NCI-H748 (cell line): ENCODE results near the gene TXNRD2.

Experiments used
- DNase-seq: peaks from one replicate; lab custom pipeline; 2025; ENCODE audit not compliant: unreplicated experiment; lab: John Stamatoyannopoulos, UW

Gene TXNRD2

DNA sequence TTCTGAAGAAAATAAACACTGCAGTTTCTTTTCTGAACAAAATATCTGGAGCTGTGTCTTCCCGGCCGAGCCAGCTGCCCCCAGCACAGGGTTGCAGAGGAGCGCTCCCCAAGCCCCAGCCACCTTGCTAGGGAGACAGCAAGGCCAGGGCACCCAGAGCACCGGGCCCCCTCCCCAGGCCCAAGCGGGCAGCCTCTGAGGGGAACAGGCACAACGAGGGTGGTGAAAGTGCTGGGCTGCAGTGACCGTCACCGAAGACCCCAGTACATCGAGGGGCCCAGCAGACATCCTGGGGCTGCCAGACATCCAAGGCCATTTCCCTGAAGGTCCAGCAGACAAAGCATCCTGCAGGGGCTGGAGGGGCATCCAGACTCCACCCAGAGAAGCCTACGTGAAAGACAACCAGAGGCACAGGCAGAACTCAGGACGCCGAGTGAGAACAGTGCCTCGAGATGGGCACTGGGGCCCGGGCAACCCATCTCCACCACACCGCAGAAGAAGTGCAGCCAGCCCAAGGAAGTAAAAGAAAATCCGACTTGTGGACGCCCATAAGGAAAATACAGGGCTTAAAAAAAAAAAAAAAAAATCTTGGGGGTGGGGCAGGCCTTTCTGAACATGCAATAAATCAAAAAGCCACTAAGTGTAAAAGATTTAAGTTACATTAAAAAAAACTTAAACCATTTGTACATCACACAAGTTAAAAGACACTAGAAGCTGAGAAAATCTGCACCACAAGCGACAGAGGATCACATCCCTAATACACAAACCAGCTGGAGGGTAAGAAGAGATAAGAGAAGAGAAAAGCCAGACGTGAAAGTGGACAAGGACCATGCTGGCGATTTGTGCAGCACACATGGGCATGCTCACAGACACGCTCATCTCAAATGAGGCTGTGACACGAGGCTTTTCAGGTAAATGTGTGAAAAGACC is 36.0 kb downstream of the TXNRD2 start:
- no peak for DNase-seq

DNA sequence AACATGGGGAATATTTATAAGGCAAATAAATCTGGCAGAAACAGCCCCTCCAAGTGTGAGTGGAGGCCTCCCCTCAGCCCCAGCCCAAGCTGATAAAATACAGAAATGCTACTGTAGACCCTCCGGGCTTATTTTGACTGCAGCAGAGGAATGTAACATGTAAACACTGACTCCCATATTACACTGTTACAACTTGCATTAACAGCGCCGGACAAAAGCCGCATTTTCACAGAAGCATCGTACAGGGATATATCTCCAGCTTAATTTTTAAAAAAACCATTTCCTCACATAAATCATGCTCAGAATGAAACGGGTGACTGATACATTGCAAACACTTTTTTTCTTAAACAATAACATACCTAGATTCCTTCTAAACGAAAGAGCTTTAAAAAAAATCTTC is 36.7 kb downstream of the TXNRD2 start:
- DNase-seq: no peak

DNA sequence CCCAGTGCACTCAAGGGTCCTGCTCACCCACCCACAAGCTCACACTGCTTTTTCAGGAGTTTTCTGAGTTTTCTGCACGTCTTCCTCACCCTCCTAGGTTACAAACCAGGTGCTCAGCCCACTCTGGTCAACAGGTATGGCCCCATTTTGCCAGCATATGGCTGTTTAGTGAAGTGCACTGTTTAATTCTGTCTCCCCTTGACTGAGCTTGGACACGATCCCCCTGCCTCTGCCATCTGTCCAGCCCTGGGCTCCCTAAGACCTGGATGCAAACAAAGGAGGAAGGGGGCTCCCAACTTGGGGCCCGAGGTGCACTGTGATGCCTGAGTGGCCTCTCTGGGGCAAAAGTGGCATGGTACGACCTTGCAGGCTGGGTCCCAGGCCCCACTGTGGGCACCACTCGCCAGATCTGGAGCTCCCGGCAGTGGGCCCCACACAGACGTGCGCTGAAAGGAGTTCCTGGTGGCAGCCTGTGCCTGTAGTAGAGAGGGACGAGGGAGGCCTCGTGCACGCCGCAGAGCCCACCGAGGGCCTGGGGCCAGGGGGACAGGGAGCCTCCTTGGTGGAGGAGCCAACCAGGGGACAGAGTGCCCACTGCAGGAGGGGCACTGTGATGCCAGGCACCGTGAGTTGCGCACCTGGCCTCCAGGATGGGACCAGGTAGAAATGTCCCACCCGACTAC is 37.3 kb downstream of the TXNRD2 start:
- no peak for DNase-seq

DNA sequence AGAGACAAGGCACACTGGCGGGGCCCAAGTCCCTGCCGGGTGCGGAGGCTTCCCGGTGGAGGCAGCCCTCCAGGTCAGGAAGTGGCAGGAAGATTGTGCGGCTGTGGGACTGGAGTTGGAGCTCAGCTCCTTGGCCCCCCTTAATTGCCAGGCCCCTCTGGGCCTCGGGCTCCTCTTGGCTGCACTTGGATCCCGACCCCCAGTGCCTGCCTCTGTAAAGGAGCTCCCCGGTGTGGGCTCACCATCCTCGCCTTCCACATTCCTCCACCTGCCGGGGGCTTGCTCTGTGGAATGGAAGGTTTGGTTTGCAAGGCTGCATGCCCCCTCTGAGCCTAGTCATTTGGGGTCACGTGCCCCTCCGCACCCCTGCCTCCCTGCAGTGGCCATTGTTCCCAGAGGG is 38.1 kb downstream of the TXNRD2 start:
- no peak for DNase-seq

DNA sequence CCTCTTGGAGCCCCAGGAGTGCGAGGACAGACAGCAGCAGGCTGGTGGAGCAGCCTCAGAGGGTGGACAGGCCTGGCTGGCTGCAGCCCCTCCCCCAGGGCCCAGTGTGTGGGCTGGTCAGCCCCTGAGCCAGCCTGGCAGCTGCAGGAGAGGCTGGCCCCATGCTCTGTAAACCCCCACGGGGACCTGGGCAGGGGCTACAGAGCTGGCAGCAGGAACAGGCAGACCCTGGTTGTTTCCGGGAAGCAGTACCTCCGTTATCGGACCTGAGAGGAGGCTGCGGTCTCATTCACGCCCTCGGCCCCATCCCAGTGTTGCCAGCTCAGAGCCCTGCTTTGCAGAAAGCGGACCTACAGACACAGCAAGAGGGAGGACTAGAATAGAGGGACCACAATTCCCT is 38.6 kb downstream of the TXNRD2 start:
- no peak for DNase-seq

DNA sequence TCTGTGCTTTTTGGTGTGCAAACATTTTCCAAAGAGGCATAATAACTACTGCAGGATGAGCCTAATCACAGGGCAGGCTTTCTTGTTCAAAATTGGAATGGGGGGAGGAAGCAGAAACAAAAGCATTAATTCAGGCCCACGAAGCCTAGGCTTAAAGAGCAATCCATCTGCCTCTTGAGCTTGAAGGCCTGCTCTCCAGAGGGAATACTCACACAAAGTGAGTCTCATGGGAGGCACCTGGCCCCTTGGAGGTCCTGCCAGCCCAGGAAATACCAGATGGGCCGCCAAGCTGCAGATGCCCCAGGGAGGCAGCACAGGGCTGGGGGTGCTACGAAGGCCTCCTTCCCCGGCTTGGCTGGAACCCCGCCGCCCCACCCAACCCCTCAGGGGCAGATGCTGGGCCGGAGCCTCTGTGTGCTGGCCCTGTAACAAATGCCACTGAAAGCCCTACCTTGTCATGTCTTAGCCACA is 39.3 kb downstream of the TXNRD2 start:
- DNase-seq: peak; percentile 18

DNA sequence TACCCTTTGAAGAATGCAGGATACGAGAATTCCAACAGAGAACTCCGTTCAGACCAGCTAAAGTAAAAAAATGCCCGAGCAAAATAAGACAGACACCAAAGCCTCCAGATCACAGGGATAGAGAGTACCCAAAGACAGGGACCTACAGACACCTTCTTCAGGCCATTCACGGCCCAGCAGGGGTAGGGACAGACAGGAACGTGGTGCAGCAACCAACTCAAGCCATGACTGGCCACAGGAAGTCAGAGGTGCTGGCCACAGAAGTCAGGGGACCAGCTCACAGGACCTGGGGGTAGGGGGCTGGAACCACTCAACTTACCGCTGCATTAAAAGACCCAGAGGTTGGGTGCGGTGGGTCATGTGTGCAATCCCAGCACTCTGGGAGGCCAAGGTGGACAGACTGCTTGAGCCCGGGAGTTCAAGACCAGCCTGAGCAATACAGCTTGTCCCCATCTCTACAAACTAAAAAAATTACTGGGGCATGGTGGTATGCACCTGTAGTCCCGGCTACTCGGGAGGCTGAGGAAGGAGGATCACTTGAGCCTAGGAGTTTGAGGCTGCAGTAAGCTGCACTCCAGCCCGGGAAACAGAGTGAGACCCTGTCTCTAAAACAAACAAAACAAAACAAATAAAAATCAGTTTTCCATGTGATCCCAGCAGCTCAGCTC is 39.9 kb downstream of the TXNRD2 start:
- no peak for DNase-seq

DNA sequence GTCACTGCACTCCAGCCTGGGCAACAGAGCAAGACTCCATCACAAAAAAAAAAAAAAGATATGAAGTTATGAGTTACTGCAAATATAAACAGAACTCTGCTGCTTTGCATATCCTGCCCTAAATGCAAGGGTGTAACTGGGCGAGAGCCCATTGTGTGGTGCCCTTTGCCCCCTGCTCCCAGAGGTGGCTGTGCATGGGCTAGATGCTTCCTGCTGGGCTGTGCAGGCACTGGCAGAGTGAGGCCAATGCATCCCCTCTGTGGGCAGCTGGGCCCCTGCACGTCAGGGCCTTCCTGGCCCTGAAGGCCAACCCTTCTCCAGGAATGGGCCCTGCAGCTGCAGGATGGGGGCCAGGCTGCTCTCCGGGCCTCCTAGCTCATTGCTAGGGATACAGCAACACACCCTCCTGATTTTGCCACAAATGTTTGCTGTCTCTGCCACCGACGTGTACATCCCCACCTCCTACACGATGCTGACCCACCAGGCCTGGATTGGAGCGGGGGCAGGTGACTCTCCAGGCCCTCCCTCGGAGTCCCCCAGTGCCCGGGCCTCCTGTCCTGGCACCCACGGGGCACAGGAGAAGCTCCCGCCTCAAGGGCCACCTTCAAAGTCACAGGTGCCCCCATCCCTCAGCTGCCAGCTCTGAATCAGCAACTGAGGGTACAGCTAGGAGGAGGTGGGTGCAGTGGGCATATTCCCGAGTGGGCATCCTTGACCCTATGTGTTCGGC is 40.7 kb downstream of the TXNRD2 start:
- no peak for DNase-seq

DNA sequence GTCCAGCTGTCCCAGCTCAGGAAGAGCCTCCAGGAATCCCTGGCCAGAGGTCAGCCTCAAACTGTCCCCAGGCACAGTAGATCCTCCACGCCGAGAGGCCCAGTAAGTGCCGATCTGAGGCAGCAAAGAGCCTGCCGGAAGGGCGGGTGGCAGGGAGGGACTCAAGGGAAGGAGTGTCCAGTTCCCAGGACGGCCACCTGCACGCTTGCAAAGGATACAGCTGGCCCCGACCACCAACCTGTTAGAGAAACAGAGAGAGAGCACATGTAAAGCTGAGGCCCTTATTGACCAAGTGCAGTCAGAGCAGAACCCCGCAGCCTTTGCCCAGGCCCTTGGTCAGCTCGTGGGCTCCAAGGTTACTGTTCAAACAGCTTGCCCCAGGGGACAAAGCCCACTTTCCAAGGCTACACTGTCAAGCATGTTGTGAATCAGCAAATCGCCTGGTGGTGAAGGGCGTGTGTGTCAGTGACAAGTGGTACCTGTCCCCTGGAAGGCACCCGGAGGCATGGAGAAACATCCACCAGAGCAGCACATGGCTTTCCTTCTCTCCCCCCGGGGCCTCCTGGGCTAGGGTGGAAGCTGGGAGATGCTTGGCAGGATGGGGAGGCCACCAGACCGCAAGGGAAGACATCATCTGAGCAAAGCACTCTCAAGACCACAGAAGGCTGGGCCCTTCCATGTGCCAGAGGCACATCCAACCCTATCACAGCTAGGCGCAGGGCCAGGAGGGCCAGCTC is 42.6 kb downstream of the TXNRD2 start:
- no peak for DNase-seq

DNA sequence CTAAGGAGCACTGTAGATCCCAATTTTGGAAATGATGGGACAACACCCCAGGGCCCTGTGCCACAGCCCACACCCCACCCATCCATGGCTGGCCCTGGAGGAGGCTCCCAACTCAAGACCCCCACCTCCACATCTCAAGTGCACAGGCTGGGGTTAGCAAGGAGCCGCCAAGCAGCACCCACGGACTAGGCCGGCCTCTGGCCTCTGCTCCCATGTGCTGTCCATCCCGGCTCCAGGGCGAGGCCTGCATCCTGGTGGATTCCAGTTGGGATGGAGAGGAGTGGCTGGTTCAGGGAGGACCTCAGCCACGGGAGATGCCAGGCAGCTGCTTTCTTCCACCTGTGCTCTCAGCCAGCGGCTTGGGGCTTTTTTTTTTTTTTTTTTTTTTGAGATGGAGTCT is 43.5 kb downstream of the TXNRD2 start:
- no peak for DNase-seq

DNA sequence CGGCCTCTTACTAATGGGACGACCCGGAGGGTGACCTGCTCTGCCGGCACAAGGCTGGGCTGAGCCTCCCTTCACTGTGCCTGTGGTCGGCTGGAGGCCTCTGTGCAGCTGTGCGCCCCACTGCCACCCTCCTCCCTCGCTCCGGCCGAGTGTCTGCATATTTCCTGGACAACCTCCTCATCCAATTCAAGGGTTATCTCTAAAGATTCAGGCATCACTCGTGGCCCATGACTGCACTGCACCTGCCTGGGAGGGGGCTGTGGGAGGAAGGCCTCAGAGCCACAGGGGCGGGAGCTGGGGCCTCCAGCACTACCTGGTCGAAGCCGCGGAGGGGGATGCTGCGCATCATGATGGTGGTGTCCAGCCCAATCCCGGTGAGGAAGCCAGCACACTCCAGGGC is 43.9 kb downstream of the TXNRD2 start:
- DNase-seq: no peak

DNA sequence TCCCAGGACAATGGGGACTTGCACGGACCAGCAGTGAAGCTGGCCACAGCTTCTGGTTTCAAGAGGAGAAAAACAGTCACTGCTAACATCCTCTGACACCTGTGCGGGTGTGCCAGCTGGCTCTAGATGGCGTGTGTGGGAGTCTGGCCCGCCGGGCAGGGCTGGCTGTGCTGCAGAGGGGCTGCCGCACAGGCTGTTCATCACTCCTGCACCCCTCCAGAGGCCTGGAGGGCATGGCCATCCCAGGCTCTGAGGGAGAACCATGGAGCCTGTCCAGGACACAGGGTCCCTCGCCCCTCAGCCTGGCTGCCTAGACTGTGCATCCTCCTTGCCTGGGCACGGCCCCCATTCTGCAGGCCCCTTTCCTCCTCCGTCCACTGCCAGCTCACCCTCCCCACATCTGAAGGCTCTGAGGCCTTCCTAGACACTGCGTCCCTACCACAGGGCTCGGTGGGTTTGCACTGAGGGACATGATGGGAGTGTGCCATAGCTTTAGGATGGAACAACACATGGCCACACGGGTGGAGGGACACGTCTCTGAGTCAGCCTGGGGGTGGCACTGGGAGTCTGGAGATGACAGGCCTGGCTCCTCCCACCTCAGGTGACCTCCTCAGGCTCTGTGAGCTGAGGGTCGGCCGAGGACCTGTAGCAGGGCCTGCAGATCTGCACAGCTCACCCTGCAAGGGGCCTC is 44.8 kb downstream of the TXNRD2 start:
- no peak for DNase-seq

DNA sequence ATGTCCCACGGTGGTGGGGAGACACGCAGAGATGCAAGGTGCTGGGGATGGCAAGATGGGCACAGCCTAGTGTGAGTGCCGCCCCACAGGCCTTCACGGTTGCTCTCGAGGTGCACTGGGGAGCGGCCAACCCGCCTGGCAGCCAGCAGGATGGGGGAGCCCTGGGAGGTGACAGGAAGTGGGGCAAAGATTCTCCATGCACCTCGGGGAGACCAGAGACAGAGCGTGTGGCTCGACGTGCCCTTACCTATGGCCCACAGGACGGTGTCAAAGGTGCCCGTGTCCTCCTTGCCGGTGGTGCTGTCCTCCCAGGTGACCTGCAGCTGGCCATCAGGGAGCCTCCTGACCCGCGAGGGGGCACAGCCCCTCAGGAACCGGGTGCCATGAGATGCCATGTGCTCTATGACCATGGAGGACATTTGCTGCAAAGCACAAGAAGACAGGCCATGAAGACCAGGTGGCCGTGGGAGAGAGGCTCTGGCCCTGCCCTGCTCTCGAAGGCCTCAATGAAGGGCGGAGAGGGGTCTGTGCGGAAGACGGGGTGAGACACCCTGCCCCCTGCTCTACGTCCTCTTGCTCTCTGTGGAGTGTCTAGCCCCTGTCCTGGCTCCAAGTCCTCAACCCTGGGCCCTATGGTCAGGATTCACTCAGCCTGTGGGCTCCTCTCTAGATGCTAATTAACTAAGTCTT is 46.3 kb downstream of the TXNRD2 start:
- DNase-seq: no peak

DNA sequence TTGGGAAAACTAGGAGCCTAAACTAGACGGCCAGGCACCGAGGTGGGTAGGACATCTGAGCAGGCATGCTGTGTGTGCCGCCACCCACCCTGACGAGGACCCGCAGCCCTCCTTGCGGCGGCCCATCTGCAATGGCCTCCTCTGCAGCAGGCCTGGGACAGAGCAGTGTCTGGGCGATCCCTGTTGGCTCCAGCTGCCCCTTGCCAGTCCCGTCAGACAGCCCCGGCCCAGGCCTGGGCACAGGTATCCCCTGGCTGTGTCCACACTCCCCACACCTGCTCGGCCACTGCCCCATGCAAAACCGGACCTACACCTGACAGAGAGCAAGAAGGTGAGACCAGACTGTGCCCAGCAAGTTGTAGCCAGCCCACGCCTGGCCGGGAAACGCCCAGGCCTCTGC is 48.3 kb downstream of the TXNRD2 start:
- DNase-seq: no peak

DNA sequence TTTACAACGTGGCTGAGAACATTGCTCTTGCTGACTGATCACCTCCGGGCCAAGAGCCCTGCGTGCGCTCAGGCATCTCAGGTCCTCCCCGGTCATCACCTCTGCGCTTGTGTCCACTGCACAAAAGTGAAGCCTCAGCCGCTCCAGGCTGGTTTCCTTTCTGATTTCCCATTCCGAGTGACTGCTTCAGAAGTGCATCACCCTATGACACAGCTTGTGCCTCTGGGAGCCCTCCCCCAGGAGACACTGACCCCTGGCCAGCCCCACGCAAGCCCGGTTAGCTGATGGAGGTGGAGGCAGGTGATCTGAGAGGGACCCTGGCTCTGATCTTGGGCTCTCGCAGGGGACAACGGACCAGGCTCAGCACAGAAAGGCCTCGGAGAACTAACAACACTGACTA is 48.7 kb downstream of the TXNRD2 start:
- no peak for DNase-seq

DNA sequence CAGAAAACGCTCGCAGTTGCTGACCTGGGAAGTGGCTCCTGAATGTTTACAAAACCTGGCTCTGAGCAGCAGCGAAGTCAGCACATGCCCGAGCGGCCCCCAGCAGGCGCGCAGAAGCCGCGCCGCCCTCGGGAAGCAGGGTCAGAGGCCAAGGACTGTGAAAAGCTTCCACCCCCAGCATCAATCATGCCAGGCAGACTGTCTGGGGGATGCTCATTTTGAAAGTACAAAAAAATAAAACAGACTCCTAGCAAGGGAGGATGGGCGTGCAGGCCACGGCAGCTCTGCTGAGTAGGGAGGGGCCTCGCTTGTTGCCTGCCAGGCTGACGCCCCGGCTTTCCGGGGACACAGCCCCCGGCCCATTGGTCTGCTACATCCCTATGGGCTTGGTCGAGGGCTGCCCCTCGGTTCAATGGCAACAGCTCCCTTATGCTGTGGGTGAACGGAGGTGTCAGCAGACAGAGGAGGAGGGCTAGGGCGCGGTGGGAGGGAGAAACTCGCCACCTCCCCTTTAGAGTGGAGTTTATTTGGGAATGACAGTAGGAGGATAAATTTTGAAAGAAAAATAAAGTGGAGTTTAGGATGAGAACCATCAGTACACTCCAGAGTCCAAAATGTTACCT is 49.2 kb downstream of the TXNRD2 start:
- DNase-seq: peak; percentile 80

DNA sequence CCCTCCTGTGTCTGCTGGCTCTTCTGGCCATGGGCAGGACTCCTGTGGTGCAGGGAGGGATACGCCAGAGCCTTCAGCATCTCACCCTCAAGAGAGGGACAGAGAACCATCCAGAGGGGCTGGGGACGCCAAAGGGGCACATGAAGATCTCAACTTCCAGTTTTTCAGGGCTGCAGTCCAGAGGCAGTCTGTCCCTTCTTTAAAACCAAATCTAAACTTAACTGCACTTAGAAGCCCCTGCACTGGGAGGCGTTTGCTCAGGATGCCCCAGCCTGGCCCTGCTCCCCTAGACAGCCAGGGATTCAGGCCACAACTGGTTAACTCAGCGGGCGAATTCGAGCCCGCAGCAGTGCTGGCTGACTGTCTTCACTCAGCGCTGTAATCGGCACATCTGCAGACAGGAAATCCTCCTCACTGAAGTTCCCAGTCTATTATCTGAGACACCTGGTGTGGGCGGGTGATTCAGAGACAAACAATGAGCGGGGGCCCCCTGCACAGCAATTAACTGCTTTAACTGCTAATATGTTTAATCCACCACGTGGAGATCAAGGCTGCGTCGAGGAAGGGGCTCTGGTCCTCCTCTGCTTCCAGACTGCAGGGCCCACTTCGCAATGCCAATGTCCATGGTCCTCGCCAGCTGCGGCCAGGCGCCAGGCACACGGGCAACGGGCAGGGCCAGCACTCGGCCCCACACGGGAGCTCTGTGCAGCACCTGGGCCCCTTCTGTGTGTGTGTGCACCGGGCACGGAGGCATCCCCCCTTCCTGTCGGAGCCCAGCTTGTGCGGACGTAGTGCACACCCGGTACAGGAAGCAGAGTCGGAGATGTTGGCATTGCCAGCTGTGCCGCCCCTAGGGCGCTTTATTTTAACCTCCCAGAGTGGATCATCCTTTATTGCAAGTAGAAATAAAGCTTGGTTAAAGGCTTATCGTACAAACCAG is 50.0 kb downstream of the TXNRD2 start:
- DNase-seq: peak; percentile 95
